GM19193 (cell line): ENCODE measurements around the gene UQCRC1.

Source experiments
- POLR2A ChIP-seq: IDR thresholded peaks from 4 replicates; pipeline ENCODE4 v1.6.1; 2011; ENCODE audit not compliant: insufficient read depth, insufficient read length; ENCODE audit errors: extremely low read depth

The UQCRC1 gene

DNA sequence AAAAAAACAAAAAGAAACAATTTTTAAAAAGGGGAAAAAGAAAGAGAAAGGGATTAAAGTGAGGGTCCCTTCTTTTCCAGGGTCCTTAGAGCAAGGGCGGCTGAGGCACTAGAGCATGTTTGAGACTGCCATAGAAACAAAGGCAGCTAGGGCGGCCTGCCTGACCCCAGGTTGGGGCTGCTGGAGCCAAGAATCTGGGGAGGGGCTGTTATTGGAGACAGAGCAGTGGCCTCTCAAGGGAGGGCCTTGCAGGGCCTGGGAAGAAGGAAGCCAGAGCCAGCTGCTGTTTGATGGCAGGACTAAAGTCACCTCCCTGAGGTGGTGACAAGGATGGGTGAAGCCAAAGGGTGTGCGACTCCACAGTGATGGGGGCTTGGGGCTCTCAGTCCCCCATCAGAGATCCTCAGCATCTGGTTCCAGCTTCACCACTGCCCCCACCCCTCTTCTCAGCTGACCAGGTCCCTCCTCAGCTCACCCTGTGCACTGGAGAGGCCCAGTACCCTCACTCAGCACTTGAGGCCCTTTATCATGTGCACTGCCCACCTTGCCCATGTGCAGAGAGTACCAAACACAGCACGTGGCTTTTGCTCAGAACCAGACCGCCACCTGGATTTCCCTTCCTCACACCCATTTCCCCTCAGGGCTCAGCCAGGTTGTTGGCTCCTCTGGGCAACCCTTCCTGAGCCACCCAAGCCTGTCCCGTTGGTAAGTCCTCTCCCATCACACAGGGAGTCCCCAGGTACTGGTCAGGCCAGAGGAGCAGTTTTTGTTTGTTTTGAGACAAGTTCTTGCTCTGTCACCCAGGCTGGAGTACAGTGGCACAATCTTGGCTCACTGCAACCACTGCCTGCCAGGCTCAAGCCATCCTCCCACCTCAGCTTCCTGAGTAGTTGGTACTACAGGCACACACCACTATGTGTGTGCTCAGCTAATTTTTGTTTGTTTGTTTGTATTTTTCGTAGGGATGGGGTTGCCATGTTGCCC is 10.4 kb upstream of the UQCRC1 start:
- no peak for TF ChIP-seq POLR2A

- no peak for TF ChIP-seq POLR2A
Observed at GRCh38 chr3:48617559-48617958, 8.1 kb upstream of the UQCRC1 start.

GRCh38 chr3:48614044-48614443 is 4.6 kb upstream of the UQCRC1 start:
- no peak for TF ChIP-seq POLR2A

DNA sequence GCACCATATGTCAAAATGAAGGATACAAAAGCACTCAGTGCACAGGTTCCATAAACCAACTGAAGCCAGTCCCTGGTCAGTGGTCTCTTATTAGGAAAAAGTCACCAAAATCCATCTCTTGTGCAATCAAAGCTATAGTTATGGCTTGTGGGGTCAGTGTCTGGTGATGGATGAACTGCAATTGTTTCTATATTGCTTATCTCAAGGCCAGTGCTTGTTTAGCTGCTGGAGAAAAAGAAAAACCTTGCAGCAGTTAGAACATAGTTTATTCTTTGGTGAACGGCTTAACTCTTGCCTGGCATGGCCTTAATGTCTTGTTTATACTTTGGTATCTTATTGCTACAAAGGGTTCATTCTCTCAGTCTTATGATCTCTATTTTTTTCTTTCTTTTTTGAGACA is 2.9 kb upstream of the UQCRC1 start:
- no peak for TF ChIP-seq POLR2A

DNA sequence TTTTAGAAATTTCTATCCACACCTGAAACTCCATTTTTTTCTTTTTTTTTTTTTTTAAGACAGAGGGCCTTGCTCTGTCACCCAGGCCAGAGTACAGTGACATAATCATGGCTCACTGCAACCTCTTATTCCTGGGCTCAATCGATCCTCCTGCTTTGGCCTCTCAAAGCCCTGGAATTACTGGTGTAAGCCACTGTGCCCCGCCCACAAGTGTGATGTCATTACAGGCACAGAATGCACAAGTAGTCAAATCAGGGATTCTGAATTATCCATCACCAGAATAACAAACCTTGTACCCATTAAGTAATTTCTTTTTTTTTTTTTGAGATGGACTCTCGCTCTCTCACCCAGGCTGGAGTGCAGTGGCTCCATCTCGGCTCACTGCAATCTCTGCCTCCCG is 1.9 kb downstream of the UQCRC1 start:
- no peak for TF ChIP-seq POLR2A

DNA sequence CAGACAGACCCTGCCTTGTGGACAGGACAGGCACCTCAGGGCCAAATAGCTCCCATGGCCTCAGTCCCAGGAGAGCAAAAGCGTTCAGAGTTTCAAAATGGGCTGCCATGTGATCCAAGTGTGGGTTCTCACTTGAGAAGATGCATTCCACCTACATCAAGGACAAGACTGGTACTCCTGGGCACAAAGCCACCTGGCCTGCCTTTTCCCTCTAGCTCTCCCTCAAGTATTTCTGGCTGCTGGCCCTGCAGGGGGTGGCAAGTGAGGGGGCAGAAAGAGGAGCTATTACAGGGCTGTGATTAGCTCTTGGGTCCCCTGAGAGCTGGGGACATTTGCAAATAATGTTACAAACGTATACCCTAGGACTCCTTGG is 7.8 kb downstream of the UQCRC1 start:
- TF ChIP-seq POLR2A, result no peak

DNA sequence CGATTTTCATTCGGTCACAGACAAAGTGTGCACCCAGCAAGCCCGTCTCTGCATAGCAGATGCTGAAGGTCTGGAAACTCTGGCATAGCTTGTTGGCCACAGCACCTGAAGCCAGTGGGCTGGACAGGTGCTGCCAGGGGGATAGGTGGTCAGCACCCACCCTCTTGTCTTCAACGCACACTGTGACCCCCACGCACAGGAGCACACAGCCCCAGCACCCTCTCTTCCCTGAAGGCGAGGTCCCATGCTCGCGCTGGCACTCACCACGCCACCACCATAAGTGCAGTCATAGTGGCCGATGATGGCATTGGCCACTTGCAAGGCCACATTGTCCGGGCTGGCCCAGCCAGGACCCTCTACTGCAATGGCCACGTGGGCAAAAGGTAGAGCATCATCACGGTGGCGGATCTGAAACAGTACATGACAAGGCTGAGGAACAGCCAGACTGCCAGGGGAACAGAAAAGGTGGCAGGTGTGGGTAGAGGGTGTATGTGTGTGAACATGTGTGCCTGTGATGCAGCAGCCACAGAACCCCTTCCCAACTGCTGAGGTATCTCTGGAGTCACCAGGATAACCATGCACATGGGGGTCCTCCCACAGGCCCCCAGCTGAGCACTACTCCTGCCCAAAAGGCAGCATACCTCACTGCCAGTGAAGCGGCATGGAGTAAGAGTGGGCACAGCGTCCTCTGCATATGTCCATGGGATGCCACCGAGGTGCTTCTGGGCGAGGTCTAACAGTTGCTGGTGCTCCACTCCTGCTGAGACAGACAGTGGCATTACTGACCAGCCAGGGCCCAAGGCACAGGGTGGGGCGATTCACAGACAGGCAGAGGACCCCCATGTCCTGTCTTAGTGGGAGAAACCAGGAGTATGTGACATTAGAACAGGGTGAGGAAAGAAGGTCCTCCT is 8.5 kb downstream of the UQCRC1 start:
- TF ChIP-seq POLR2A, result no peak

- TF ChIP-seq POLR2A, result no peak
Observed at GRCh38 chr3:48599509-48600285, 9.7 kb downstream of the UQCRC1 start.

- no peak for TF ChIP-seq POLR2A
Observed at GRCh38 chr3:48599077-48599501, 10.4 kb downstream of the UQCRC1 start.

- no peak for TF ChIP-seq POLR2A
Observed at GRCh38 chr3:48598323-48599076, 10.9 kb downstream of the UQCRC1 start.

DNA sequence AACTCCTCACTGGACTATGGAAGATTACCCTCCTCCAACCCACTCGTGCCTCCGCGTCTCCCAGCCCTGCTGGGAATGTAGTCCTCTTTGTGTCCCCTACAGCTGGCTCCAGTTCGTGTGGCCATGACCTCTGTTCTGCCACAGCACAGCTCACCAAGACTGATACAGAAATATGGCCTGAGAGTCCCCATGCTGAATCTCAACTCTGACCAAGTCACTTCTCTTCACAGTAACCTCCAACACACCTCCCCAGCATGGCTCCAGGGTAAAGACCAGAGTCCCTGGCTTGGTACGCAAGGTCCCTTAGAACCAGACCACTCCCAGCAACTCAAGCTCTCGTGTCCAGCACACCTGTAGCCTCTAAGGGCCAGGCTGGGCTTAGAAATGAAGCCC is 12.0 kb downstream of the UQCRC1 start:
- no peak for TF ChIP-seq POLR2A

DNA sequence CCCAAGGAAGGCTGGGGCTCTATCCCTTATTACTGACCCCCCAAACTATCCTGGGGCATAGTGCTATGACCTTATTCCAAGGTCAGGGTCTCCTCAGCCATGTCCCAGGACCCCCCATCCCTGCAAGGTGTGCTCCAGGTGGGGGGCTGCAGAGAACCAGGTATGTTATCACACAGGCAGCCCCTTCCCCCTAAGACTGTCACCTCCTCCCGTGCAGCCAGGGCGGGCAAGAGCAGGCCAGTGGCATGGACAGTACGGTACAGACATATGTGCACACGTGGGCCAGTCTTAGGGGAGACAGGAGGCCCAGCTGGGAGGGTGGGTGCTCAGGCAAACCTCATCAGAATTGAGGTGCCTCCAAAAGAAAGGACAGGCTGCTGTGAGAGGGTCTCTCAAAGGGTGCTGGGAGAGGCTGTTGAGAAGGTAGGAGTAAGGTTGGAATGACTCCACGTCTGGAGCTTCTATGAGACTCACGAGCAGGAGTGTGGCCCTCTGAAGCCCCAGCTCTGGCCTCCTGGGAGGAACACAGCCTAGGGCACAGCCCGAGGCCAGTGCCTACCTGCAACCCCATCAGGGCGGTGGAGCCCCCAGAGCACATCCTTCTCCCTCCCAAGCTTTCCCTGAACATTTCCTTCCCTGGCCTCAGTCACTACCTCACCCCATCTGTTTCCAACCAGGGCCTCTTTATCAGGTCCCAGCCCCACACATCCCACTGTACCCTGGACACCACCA is 12.6 kb downstream of the UQCRC1 start:
- TF ChIP-seq POLR2A, result no peak

GRCh38 chr3:48596157-48596556 is 13.3 kb downstream of the UQCRC1 start:
- no peak for TF ChIP-seq POLR2A
